ENCODE data around the gene SH3BGR.

Gene SH3BGR

GRCh38 chr21:39542736-39543135 lies 91.0 kb downstream of the SH3BGR start:
- ChIA-PET CTCF (no interaction called here), POLR2A (no interaction called here)
- no peak for TF ChIP-seq FOXA1 (IDR thresholded peaks at IDR 0.05)
- no peak for TF ChIP-seq ZNF384 (IDR thresholded peaks at IDR 0.05)
- no peak for TF ChIP-seq HDGF (IDR thresholded peaks at IDR 0.05; ENCODE audit: borderline replicate concordance)
- no peak for TF ChIP-seq CTBP1 (IDR thresholded peaks at IDR 0.05; ENCODE audit: borderline replicate concordance)
- no peak for TF ChIP-seq LEF1 (IDR thresholded peaks at IDR 0.05; ENCODE audit: borderline replicate concordance)
- no peak for TF ChIP-seq SP1 (IDR thresholded peaks at IDR 0.05)
- no peak for TF ChIP-seq NFRKB (IDR thresholded peaks at IDR 0.05)
- no peak for DNase-seq (ENCODE audit: extremely low spot score)

GRCh38 chr21:39546522-39546921 lies 94.8 kb downstream of the SH3BGR start:
- ChIA-PET POLR2A (no interaction called here), CTCF (no interaction called here)
- TF ChIP-seq L3MBTL2 (conservative IDR thresholded peaks at IDR 0.05) (no peak), LEF1 (IDR thresholded peaks at IDR 0.05; ENCODE audit: borderline replicate concordance) (no peak), SP1 (IDR thresholded peaks at IDR 0.05) (no peak), ZNF384 (IDR thresholded peaks at IDR 0.05) (no peak), PKNOX1 (IDR thresholded peaks at IDR 0.05) (no peak), ARNT (IDR thresholded peaks at IDR 0.05) (no peak), SUZ12 (IDR thresholded peaks at IDR 0.05) (no peak), NFRKB (IDR thresholded peaks at IDR 0.05) (no peak), ELF4 (IDR thresholded peaks at IDR 0.05) (no peak), CTBP1 (IDR thresholded peaks at IDR 0.05; ENCODE audit: borderline replicate concordance) (no peak), BHLHE40 (IDR thresholded peaks at IDR 0.05; ENCODE audit: borderline replicate concordance) (no peak), HDGF (IDR thresholded peaks at IDR 0.05; ENCODE audit: borderline replicate concordance) (no peak), FOXM1 (IDR thresholded peaks at IDR 0.05; ENCODE audit: borderline replicate concordance) (no peak), FOXK2 (IDR thresholded peaks at IDR 0.05) (no peak), TARDBP (IDR thresholded peaks at IDR 0.05) (no peak)
- DNase-seq (ENCODE audit: extremely low spot score): no peak

- ChIA-PET CTCF (interaction anchor here (0.5 kb wide), 1 partner anchor 148 kb away, joined by 3 read pairs; no protein-coding TSS in a partner anchor), POLR2A (no interaction called here)
- no peak for TF ChIP-seq SP1 (IDR thresholded peaks at IDR 0.05)
- no peak for TF ChIP-seq ARNT (IDR thresholded peaks at IDR 0.05)
- TF ChIP-seq FOXM1 (IDR thresholded peaks at IDR 0.05; ENCODE audit: borderline replicate concordance): no peak
- no peak for TF ChIP-seq HDGF (IDR thresholded peaks at IDR 0.05; ENCODE audit: borderline replicate concordance)
- DNase-seq (ENCODE audit: extremely low spot score): no peak
Measured at GRCh38 chr21:39552856-39553255, 101.1 kb downstream of the SH3BGR start.

- DNase-seq (ENCODE audit: extremely low spot score): no peak
- ChIA-PET CTCF (no interaction called here), POLR2A (no interaction called here)
- TF ChIP-seq BHLHE40 (IDR thresholded peaks at IDR 0.05; ENCODE audit: borderline replicate concordance): no peak
- TF ChIP-seq SP1 (IDR thresholded peaks at IDR 0.05): no peak
- no peak for TF ChIP-seq NFRKB (IDR thresholded peaks at IDR 0.05)
- no peak for TF ChIP-seq LEF1 (IDR thresholded peaks at IDR 0.05; ENCODE audit: borderline replicate concordance)
- TF ChIP-seq FOXM1 (IDR thresholded peaks at IDR 0.05; ENCODE audit: borderline replicate concordance): no peak
- TF ChIP-seq ELF4 (IDR thresholded peaks at IDR 0.05): no peak
Measured at GRCh38 chr21:39553331-39553730, 101.6 kb downstream of the SH3BGR start.

GRCh38 chr21:39555911-39556590 lies 104.3 kb downstream of the SH3BGR start:
- ChIA-PET CTCF (no interaction called here), POLR2A (no interaction called here)
- TF ChIP-seq ARNT (IDR thresholded peaks at IDR 0.05): no peak
- no peak for TF ChIP-seq CTBP1 (IDR thresholded peaks at IDR 0.05; ENCODE audit: borderline replicate concordance)
- no peak for TF ChIP-seq HDGF (IDR thresholded peaks at IDR 0.05; ENCODE audit: borderline replicate concordance)
- TF ChIP-seq SP1 (IDR thresholded peaks at IDR 0.05): no peak
- TF ChIP-seq NFRKB (IDR thresholded peaks at IDR 0.05): no peak
- TF ChIP-seq ZNF384 (IDR thresholded peaks at IDR 0.05): no peak
- no peak for TF ChIP-seq FOXA1 (IDR thresholded peaks at IDR 0.05)
- TF ChIP-seq SUZ12 (IDR thresholded peaks at IDR 0.05): no peak
- no peak for TF ChIP-seq FOXM1 (IDR thresholded peaks at IDR 0.05; ENCODE audit: borderline replicate concordance)
- TF ChIP-seq PKNOX1 (IDR thresholded peaks at IDR 0.05): no peak
- no peak for TF ChIP-seq BHLHE40 (IDR thresholded peaks at IDR 0.05; ENCODE audit: borderline replicate concordance)
- no peak for TF ChIP-seq L3MBTL2 (conservative IDR thresholded peaks at IDR 0.05)
- TF ChIP-seq FOXK2 (IDR thresholded peaks at IDR 0.05): no peak
- TF ChIP-seq TARDBP (IDR thresholded peaks at IDR 0.05): no peak
- TF ChIP-seq ELF4 (IDR thresholded peaks at IDR 0.05): no peak
- no peak for TF ChIP-seq LEF1 (IDR thresholded peaks at IDR 0.05; ENCODE audit: borderline replicate concordance)
- no peak for DNase-seq (ENCODE audit: extremely low spot score)

- ChIA-PET POLR2A (no interaction called here), CTCF (no interaction called here)
- DNase-seq (ENCODE audit: extremely low spot score): no peak
- TF ChIP-seq ELF4 (IDR thresholded peaks at IDR 0.05): no peak
- no peak for TF ChIP-seq NFRKB (IDR thresholded peaks at IDR 0.05)
- no peak for TF ChIP-seq CTBP1 (IDR thresholded peaks at IDR 0.05; ENCODE audit: borderline replicate concordance)
- TF ChIP-seq FOXK2 (IDR thresholded peaks at IDR 0.05): no peak
- no peak for TF ChIP-seq BHLHE40 (IDR thresholded peaks at IDR 0.05; ENCODE audit: borderline replicate concordance)
- no peak for TF ChIP-seq ARNT (IDR thresholded peaks at IDR 0.05)
- no peak for TF ChIP-seq HDGF (IDR thresholded peaks at IDR 0.05; ENCODE audit: borderline replicate concordance)
- no peak for TF ChIP-seq SUZ12 (IDR thresholded peaks at IDR 0.05)
- TF ChIP-seq SP1 (IDR thresholded peaks at IDR 0.05): no peak
- TF ChIP-seq FOXM1 (IDR thresholded peaks at IDR 0.05; ENCODE audit: borderline replicate concordance): no peak
- no peak for TF ChIP-seq ZNF384 (IDR thresholded peaks at IDR 0.05)
- TF ChIP-seq FOXA1 (IDR thresholded peaks at IDR 0.05): no peak
- TF ChIP-seq LEF1 (IDR thresholded peaks at IDR 0.05; ENCODE audit: borderline replicate concordance): no peak
- no peak for TF ChIP-seq PKNOX1 (IDR thresholded peaks at IDR 0.05)
- no peak for TF ChIP-seq L3MBTL2 (conservative IDR thresholded peaks at IDR 0.05)
- TF ChIP-seq TARDBP (IDR thresholded peaks at IDR 0.05): no peak
Measured at GRCh38 chr21:39559511-39559910, 107.7 kb downstream of the SH3BGR start.

Measured in HEK293T (cell line).